Progenitor cell of endocrine pancreas (in vitro differentiated cells): ENCODE measurements around the gene NLGN1. TPM values are rescaled to one million over a fixed set of nuclear protein-coding genes. Genes with fewer than 3 reads are reported as not detected.
"Not testable (repeated sequence)": the region's sequence is repeated elsewhere in the genome, so short reads cannot be mapped to it uniquely, and the experiment has no call there.

Experiments used
- DNase-seq: peaks from one replicate; pipeline ENCODE4 v3.0.0; 2021; ENCODE audit warnings: low spot score; ENCODE audit not compliant: unreplicated experiment
- H3K27ac Mint-ChIP-seq: 2 replicates; pipeline ENCODE4 v1.8.0; 2021; ENCODE audit warnings: mild to moderate bottlenecking, moderate library complexity, mixed read lengths
- H3K27me3 Mint-ChIP-seq: 2 replicates; pipeline ENCODE4 v1.8.0; 2021; ENCODE audit warnings: mixed read lengths
- H3K36me3 Mint-ChIP-seq: 2 replicates; pipeline ENCODE4 v1.8.0; 2022; ENCODE audit warnings: mixed read lengths; ENCODE audit not compliant: insufficient read depth
- H3K4me1 Mint-ChIP-seq: 2 replicates; pipeline ENCODE4 v1.8.0; 2021; ENCODE audit warnings: low read depth, mixed read lengths
- H3K4me3 Mint-ChIP-seq: 2 replicates; pipeline ENCODE4 v1.8.0; 2021; ENCODE audit warnings: low read depth, mild to moderate bottlenecking, moderate library complexity, mixed read lengths
- H3K9me3 Mint-ChIP-seq: 2 replicates; pipeline ENCODE4 v1.8.0; 2021; ENCODE audit warnings: low read depth, mixed read lengths
- total RNA-seq: library from RNA; stranded (reverse); gene quantifications from 2 replicates; pipeline ENCODE4 v1.2.1, GENCODE V29; 2021
- TF ChIP-seq, protein P1 (sequence below): fragments of 200-600 bp; sonication (generic); IDR thresholded peaks from one replicate; pipeline ENCODE4 v1.5.0; 2021; ENCODE audit warnings: antibody characterized with exemption, mild to moderate bottlenecking; ENCODE audit not compliant: unreplicated experiment

NLGN1 gene
- total RNA-seq, 1 donor from 2014 or later, result 5.7 TPM

DNA sequence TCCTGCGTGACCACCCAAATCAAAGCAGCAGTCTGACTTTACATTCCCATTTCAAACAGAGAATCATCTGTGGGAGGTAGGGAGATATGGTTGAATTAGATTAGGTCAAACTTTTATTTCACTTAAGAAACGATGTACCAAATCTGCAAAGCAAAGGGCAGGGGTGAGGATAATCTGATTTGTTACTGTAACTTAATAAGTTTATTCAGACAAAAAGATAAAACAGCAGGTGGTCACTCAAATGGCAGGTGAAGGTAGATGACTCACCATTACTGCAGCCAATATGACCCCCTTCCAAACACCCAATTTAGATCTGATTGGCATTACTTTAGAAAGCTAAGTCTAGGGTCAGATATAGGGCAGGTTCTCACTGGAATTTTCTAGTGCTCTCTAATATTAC is 810.6 kb downstream of the NLGN1 start:
- Mint-ChIP-seq H3K27ac (no peak overlapping the region), H3K4me3 (no peak overlapping the region), H3K4me1 (peaks cover 3% of the 10 kb centered on the region), H3K27me3 (no peaks in the 10 kb centered on the region), H3K9me3 (no peaks in the 10 kb centered on the region), H3K36me3 (no peaks in the 10 kb centered on the region)
- DNase-seq, result no peak
- TF ChIP-seq, protein P1, sequence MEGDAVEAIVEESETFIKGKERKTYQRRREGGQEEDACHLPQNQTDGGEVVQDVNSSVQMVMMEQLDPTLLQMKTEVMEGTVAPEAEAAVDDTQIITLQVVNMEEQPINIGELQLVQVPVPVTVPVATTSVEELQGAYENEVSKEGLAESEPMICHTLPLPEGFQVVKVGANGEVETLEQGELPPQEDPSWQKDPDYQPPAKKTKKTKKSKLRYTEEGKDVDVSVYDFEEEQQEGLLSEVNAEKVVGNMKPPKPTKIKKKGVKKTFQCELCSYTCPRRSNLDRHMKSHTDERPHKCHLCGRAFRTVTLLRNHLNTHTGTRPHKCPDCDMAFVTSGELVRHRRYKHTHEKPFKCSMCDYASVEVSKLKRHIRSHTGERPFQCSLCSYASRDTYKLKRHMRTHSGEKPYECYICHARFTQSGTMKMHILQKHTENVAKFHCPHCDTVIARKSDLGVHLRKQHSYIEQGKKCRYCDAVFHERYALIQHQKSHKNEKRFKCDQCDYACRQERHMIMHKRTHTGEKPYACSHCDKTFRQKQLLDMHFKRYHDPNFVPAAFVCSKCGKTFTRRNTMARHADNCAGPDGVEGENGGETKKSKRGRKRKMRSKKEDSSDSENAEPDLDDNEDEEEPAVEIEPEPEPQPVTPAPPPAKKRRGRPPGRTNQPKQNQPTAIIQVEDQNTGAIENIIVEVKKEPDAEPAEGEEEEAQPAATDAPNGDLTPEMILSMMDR, result no peak

DNA sequence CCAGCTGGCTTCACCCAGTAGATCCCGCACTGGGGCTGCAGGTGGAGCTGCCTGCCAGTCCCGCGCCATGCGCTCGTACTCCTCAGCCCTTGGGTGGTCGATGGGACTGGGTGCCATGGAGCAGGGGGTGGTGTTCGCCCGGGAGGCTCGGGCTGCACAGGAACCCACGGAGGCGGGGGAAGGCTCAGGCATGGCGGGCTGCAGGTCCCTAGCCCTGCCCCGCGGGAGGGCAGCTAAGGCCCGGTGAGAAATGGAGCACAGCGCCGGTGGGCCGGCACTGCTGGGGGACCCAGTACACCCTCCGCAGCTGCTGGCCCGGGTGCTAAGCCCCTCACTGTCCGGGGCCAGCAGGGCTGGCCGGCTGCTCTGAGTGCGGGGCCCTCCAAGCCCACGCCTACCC is 814.4 kb downstream of the NLGN1 start:
- not testable (repeated sequence) for H3K9me3 Mint-ChIP-seq, H3K4me3 Mint-ChIP-seq, H3K4me1 Mint-ChIP-seq, H3K27me3 Mint-ChIP-seq, DNase-seq, H3K27ac Mint-ChIP-seq, H3K36me3 Mint-ChIP-seq

DNA sequence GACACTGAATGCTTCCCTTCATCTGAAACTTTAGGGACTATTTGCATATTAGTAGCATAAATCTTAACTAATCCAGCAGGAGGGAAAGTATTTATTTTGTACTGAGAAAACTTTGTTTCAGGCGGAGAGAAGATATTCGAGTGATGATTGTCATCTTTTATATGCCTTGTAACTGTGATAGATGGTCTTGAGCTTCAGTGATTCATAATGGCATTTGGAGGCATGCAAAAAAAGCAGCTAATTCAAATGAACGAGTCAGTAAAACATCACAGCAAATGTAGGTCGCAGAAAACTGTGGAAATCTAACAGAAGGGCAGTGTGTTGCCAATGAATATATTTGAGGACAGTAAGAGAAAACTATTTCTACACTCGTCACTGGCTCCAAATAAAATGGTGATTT is 817.9 kb downstream of the NLGN1 start:
- H3K27ac Mint-ChIP-seq, result no peak overlapping the region
- H3K4me1 Mint-ChIP-seq, result no peaks in the 10 kb centered on the region
- no peaks in the 10 kb centered on the region for H3K27me3 Mint-ChIP-seq
- no peak for DNase-seq
- H3K9me3 Mint-ChIP-seq, result no peaks in the 10 kb centered on the region
- TF ChIP-seq, protein P1, result no peak
- no peaks in the 10 kb centered on the region for H3K36me3 Mint-ChIP-seq
- H3K4me3 Mint-ChIP-seq, result no peak overlapping the region

DNA sequence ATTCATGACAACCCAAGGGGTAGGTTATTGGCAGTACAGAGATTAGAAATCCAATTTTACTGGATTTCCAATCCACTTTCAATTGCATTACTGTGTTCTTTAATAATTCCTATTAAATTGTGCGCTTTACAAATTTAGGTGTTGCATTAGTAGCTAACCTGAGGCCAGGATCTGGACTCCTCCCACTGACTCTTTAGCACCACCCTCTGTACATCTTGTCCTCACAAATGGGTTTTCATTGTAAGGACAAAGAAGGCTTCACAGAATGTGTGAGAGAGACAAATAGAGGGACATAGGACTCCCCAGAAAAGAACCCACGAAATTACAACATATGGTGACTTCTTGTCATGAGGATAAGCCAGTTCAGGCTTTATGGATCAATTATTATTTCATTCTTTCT is 818.5 kb downstream of the NLGN1 start:
- Mint-ChIP-seq H3K9me3 (no peaks in the 10 kb centered on the region), H3K27ac (no peak overlapping the region), H3K4me3 (no peak overlapping the region), H3K4me1 (no peaks in the 10 kb centered on the region), H3K27me3 (no peaks in the 10 kb centered on the region), H3K36me3 (no peaks in the 10 kb centered on the region)
- no peak for DNase-seq
- TF ChIP-seq, protein P1, result no peak

DNA sequence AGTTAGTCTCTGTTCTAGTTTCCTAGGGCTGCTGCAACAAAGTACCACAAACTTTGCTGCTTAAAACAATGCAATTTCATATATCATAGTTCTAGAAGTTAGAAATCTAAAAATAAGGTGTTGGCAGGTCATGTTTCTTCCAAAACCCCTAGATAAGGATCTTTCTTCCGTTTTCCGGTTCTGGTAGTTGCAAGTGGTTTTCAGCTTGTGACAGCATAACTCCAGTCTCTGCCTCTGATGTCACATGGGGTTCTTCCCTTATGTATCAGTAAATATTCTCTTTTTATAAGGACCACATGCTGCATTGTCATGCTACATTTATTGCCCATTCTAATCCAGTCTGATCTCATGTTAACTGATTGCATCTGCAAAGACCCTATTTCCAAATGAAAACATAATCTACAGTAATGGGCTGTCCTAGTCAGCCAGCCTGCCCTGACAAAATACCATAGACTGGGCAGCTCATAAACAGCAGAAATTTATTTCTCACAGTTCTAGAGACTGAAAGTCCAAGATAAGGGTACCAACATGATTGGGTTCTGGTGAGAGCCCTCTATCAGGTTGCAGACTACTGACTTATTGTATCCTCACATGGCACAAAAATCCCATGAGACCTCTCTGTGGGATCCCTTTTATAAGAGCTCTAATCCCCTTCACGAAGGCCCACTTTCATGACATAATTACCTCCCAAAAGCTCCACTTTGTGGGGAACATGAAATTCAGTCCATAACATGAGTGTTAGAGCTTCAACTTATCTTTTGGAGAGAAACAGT is 819.6 kb downstream of the NLGN1 start:
- no peaks in the 10 kb centered on the region for H3K9me3 Mint-ChIP-seq
- H3K27ac Mint-ChIP-seq, result no peak overlapping the region
- no peaks in the 10 kb centered on the region for H3K36me3 Mint-ChIP-seq
- H3K4me1 Mint-ChIP-seq, result no peaks in the 10 kb centered on the region
- no peaks in the 10 kb centered on the region for H3K27me3 Mint-ChIP-seq
- no peak overlapping the region for H3K4me3 Mint-ChIP-seq
- no peak for DNase-seq
- TF ChIP-seq, protein P1, result no peak

DNA sequence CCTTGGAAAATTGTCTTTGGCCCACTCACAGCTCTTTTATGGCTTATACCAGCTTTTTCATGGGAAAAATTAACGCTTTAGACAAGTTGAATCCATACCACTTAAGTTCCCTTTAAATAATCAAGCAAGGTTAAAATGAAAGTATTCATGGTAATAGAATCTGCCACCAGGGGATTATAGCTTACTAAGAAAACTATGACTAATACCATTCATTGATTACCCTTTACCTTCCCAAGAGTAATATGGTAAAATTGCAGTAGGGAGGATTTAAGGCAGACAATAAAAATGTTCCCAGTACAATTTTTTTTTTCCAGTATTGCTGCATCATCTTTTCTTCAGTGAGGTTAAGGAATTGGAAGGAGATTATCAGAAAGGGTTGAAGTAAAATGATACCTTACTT is 820.5 kb downstream of the NLGN1 start:
- no peaks in the 10 kb centered on the region for H3K27me3 Mint-ChIP-seq
- no peak for DNase-seq
- peaks cover 2% of the 10 kb centered on the region for H3K4me1 Mint-ChIP-seq
- no peak overlapping the region for H3K27ac Mint-ChIP-seq
- TF ChIP-seq, protein P1, result no peak
- H3K9me3 Mint-ChIP-seq, result no peaks in the 10 kb centered on the region
- no peak overlapping the region for H3K4me3 Mint-ChIP-seq
- H3K36me3 Mint-ChIP-seq, result no peaks in the 10 kb centered on the region
